Measurements from ENCODE around the gene SCGB1D1.
"Not testable (repeated sequence)": the region's sequence is repeated elsewhere in the genome, so short reads cannot be mapped to it uniquely, and the experiment has no call there.

Gene SCGB1D1

GRCh38 chr11:62202910-62203309 lies 12.9 kb downstream of the SCGB1D1 start:
- DNase-seq (ENCODE audit: low read depth): no peak
- TF ChIP-seq, protein P1, sequence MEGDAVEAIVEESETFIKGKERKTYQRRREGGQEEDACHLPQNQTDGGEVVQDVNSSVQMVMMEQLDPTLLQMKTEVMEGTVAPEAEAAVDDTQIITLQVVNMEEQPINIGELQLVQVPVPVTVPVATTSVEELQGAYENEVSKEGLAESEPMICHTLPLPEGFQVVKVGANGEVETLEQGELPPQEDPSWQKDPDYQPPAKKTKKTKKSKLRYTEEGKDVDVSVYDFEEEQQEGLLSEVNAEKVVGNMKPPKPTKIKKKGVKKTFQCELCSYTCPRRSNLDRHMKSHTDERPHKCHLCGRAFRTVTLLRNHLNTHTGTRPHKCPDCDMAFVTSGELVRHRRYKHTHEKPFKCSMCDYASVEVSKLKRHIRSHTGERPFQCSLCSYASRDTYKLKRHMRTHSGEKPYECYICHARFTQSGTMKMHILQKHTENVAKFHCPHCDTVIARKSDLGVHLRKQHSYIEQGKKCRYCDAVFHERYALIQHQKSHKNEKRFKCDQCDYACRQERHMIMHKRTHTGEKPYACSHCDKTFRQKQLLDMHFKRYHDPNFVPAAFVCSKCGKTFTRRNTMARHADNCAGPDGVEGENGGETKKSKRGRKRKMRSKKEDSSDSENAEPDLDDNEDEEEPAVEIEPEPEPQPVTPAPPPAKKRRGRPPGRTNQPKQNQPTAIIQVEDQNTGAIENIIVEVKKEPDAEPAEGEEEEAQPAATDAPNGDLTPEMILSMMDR (IDR thresholded peaks at IDR 0.05; ENCODE audit: control insufficient read depth, extremely low read depth, insufficient read depth): no peak
- H3K4me3 ChIP-seq (ENCODE audit: low read depth, low read length): no peak overlapping the region

- H3K4me3 ChIP-seq (ENCODE audit: low read depth, low read length): no peak overlapping the region
- TF ChIP-seq, protein P1 (IDR thresholded peaks at IDR 0.05; ENCODE audit: control insufficient read depth, extremely low read depth, insufficient read depth): no peak
- no peak for DNase-seq (ENCODE audit: low read depth)
These were observed 14.4 kb downstream of the SCGB1D1 start for GRCh38 chr11:62204430-62204829.

- TF ChIP-seq, protein P1 (IDR thresholded peaks at IDR 0.05; ENCODE audit: control insufficient read depth, extremely low read depth, insufficient read depth): no peak
- no peak for DNase-seq (ENCODE audit: low read depth)
- H3K4me3 ChIP-seq (ENCODE audit: low read depth, low read length): no peak overlapping the region
These were observed 15.4 kb downstream of the SCGB1D1 start for GRCh38 chr11:62205441-62205840.

GRCh38 chr11:62206276-62207066 lies 16.5 kb downstream of the SCGB1D1 start:
- H3K4me3 ChIP-seq (ENCODE audit: low read depth, low read length); DNase-seq (ENCODE audit: low read depth): not testable (repeated sequence)

DNA sequence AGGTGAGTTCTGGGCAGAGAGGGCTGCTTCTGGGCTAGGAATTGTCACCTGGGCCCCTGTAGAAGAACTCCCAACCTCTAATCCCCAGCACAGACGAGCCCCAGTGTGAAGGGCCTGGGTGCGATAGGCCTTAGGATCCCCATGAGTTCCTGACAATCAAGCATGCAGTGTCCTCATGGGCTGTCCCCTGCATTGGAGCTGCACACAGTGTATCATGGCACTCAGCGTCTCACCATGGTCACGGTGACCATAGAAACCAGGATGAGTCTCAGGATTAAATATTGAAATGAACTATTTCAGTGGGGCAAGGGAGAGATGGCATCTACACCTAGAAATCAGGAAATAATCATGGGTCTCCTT lies 18.7 kb downstream of the SCGB1D1 start:
- DNase-seq (ENCODE audit: low read depth): no peak
- H3K4me3 ChIP-seq (ENCODE audit: low read depth, low read length): no peak overlapping the region
- TF ChIP-seq, protein P1 (IDR thresholded peaks at IDR 0.05; ENCODE audit: control insufficient read depth, extremely low read depth, insufficient read depth): no peak

DNA sequence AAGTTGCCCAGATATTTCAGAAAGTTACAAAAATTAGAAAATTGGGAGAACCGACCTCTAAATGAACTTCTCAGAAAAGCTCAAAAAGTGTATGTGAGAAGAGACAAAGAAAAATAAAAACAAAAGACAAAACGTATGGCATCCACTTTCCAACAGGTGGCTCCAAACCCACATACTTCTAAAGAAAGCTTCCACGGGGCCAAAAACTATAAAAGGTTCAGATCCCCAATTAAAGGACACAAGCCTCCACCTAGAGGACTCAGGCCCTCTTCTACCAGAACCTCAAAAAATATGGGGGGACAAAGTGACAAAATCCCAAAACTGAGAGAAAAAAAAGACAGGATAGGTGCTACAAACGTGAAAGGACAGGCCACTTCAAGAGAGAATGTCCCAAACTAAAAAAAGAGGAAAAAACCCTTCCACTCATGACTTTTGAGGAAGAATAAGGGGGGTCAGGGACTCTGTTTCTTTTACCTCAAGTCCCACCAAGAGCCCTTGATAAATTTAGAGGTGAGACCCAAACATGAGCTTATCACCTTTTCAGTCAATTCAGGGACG lies 27.3 kb downstream of the SCGB1D1 start:
- no peak overlapping the region for H3K4me3 ChIP-seq (ENCODE audit: low read depth, low read length)
- no peak for DNase-seq (ENCODE audit: low read depth)

GRCh38 chr11:62221498-62221897 lies 31.5 kb downstream of the SCGB1D1 start:
- DNase-seq (ENCODE audit: low read depth): no peak
- TF ChIP-seq, protein P1 (IDR thresholded peaks at IDR 0.05; ENCODE audit: control insufficient read depth, extremely low read depth, insufficient read depth): no peak
- no peak overlapping the region for H3K4me3 ChIP-seq (ENCODE audit: low read depth, low read length)

More for the DNA sequence above, 27.3 kb downstream of the SCGB1D1 start:
- TF ChIP-seq, protein P1 (IDR thresholded peaks at IDR 0.05; ENCODE audit: control insufficient read depth, extremely low read depth, insufficient read depth): peak; percentile 71

Data from LNCaP clone FGC (cell line).